ENCODE data around the gene SERPINB1. TPM values are rescaled to one million over a fixed set of nuclear protein-coding genes. Genes with fewer than 3 reads are reported as not detected.

Gene SERPINB1
- total RNA-seq, 2 donors from 2014 or later, result 26.6 to 27.3 TPM

- peaks cover 0 to 20% of the 10 kb centered on the region in 2 donors for H3K4me1 ChIP-seq
- peak overlapping the region; percentile 12 to 75 for H3K27ac ChIP-seq
Measured at GRCh38 chr6:2800552-2801316, 40.9 kb downstream of the SERPINB1 start.

GRCh38 chr6:2799936-2800527 is 41.6 kb downstream of the SERPINB1 start:
- no peaks in the 10 kb centered on the region for H3K36me3 ChIP-seq
- H3K4me1 ChIP-seq, result peaks cover 0 to 20% of the 10 kb centered on the region in 2 donors
- DNase-seq (ENCODE audit: low spot score), result no peak
- H3K4me3 ChIP-seq, result no peak overlapping the region
- H3K27ac ChIP-seq, result peak overlapping the region; percentile 12 to 75
- TF ChIP-seq CTCF (IDR thresholded peaks at IDR 0.05), result no peak
- no peaks in the 10 kb centered on the region for H3K27me3 ChIP-seq
- H3K9me3 ChIP-seq, result no peaks in the 10 kb centered on the region

More at GRCh38 chr6:2800552-2801316, 40.9 kb downstream of the SERPINB1 start:
- H3K36me3 ChIP-seq, result no peaks in the 10 kb centered on the region
- no peaks in the 10 kb centered on the region for H3K27me3 ChIP-seq
- no peak for TF ChIP-seq CTCF (IDR thresholded peaks at IDR 0.05)
- no peak overlapping the region for H3K4me3 ChIP-seq
- no peaks in the 10 kb centered on the region for H3K9me3 ChIP-seq
- DNase-seq (ENCODE audit: low spot score), result peak; percentile 55

- no peak for TF ChIP-seq CTCF (IDR thresholded peaks at IDR 0.05)
- Histone ChIP-seq H3K36me3 (no peaks in the 10 kb centered on the region), H3K4me1 (peaks cover 0 to 31% of the 10 kb centered on the region in 2 donors), H3K27ac (no peak overlapping the region), H3K9me3 (no peaks in the 10 kb centered on the region), H3K27me3 (no peaks in the 10 kb centered on the region), H3K4me3 (no peak overlapping the region)
- DNase-seq (ENCODE audit: low spot score), result no peak
Measured at GRCh38 chr6:2798586-2799134, 43.0 kb downstream of the SERPINB1 start.

- Histone ChIP-seq H3K36me3 (no peaks in the 10 kb centered on the region), H3K27me3 (no peaks in the 10 kb centered on the region), H3K9me3 (no peaks in the 10 kb centered on the region), H3K4me1 (peaks cover 0 to 41% of the 10 kb centered on the region in 2 donors), H3K4me3 (no peak overlapping the region), H3K27ac (no peak overlapping the region)
- DNase-seq (ENCODE audit: low spot score), result no peak
- no peak for TF ChIP-seq CTCF (IDR thresholded peaks at IDR 0.05)
Measured at GRCh38 chr6:2797564-2798031, 44.1 kb downstream of the SERPINB1 start.

- Histone ChIP-seq H3K36me3 (no peaks in the 10 kb centered on the region), H3K4me3 (no peak overlapping the region), H3K27ac (no peak overlapping the region), H3K27me3 (no peaks in the 10 kb centered on the region), H3K4me1 (peaks cover 0 to 42% of the 10 kb centered on the region in 2 donors), H3K9me3 (no peaks in the 10 kb centered on the region)
- TF ChIP-seq CTCF (IDR thresholded peaks at IDR 0.05), result no peak
- DNase-seq (ENCODE audit: low spot score), result no peak
Measured at GRCh38 chr6:2796861-2797260, 44.8 kb downstream of the SERPINB1 start.
